Stimulated activated CD8-positive, alpha-beta memory T cell treated with anti-CD3 and anti-CD28 coated beads, Interleukin-2, amount 100 ng/mL, for 1 hour (primary cell): ENCODE results near the gene CCDC157.
"Not testable (repeated sequence)": the region's sequence is repeated elsewhere in the genome, so short reads cannot be mapped to it uniquely, and the experiment has no call there.

Source experiments
- DNase-seq, 2 donors: peaks; one replicate each; pipeline ENCODE4 v3.0.0-alpha.2; 2020; ENCODE audit warnings: low read depth in 2 of 2

The CCDC157 gene

DNA sequence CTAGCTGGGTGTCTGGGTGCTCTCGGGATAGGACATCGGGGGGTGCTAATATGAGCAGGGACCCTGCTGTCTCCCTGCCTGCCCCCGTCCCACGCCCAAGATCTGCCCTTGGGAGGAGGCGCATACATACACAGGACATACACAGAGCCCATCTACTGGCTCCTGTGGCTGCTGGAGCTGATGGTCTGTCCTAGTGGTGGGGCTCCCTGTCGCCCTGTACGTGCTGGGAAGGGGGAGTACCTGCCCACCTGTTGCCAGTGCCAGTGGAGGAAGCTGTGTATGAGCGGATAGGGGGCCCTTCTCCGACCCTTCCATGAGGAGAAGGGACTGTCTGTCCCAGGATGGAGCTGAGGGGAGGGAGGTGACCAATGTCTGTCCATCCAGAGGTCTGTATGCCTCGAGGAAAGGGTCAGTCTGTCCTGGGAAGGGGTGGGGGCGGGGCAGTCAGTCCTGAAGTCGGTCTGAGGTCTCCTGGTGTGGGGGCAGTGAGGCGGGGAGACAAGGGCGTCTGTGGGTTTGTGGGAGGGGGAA lies 31.0 kb upstream of the CCDC157 start:
- no peak for DNase-seq

DNA sequence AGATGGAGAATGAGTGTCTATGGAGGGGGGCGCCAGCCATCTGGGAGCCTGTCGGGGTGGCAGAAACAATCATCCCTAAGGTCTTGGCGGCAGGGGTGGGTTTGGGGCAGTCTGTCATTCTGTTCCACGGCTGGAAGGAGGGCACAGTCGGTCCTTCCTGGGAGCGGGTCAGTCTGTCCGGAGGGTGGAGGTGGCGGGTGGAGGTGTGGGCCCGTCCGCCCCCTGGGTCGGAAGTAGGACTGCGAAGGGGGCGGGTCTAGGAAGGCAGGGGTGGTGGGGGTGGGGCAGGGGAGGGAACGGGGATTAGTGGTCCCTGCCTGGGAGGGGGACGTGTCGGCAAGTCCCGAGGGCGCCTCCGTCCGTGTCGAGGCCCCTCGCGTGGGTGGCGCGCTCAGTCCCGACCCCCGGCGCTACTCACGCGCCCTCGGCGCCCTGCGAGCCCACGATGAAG lies 30.5 kb upstream of the CCDC157 start:
- no peak for DNase-seq

DNA sequence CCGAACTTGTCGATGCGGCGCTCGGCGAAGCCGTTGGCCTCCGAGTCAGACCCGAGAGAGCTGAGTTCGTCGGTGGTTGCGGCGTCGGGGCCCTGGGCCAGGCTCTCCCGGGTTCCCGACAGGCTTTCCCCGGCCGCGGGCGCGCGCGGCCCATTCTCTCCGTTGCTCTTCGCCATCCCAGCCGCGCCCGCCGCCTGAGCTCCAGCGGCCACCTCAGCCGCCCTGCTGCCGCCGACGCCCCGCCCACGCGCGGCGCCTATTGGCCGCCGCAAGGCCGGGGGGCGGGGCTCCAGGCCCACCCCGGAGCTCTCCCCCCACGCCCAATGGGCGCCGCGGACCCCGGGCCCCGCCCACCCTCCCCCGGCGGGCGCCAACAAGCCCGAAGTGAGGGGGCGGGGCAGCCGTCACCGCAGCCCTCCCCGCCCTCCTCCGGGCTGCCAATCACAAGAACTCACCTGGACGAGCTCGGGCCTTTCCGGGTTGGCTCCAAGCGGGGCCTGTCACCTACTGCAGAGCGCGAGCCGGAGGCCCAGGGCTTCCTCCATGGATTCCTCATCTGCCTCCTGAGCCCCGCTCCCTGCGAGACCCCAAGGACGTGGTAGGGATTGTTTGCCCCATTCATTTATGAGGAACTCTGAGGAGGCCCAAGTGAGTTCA lies 30.0 kb upstream of the CCDC157 start, which contains the start of gene TBC1D10A:
Gene TBC1D10A, minus strand, starts transcription at position 236 of the 657 bp plus-strand sequence. Its CDS starts 60 bp downstream, at position 176.
- peak; percentile 82 to 91 for DNase-seq

DNA sequence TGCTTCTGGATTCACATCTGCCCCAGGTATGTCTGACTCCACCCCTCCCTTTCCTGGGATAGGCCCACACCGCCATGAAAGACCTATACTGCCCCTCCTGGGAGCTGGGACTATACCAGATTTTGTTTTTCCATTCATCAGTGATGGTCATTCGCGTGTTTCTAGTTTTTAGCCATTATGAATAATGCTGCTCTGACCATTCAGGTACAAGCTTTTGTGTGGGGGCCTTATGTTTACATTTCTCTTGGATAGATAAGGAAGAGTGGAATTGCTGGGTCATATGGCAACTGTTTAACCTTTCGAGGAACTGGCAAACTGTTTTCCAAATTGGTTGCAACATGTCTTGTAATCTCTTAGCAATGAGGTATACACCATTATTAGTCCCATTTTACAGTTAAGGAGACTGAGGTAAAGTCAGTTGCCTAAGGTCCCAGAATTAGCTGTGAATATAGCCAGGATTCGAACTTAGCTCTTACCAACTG lies 28.9 kb upstream of the CCDC157 start:
- no peak for DNase-seq

DNA sequence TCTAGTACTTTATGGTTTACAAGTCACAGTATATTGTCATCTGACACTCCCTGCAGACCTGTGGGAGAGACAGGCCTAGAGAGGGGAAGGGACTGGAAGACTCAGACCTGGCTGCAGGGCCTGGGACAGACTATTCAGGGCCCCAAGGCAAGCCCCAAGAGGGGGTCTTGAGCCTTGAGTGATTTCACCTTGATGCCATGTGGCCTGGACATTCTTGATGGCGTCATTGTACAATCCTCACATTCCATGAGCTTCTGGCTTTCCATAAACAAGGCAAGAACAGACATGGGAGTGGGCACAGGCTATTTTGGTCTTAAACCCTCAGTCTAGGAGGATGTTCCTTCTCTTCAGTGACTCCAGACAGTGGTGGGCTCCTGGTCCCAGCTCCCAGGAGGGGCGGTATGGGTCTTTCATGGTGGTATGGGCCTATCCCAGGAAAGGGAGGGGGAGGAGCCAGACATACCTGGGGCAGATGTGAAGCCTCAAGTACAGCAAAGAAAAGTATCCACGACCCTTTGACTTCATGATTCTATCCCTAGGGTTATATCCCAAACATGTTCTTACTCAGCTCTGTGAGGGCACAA lies 28.2 kb upstream of the CCDC157 start:
- no peak for DNase-seq

DNA sequence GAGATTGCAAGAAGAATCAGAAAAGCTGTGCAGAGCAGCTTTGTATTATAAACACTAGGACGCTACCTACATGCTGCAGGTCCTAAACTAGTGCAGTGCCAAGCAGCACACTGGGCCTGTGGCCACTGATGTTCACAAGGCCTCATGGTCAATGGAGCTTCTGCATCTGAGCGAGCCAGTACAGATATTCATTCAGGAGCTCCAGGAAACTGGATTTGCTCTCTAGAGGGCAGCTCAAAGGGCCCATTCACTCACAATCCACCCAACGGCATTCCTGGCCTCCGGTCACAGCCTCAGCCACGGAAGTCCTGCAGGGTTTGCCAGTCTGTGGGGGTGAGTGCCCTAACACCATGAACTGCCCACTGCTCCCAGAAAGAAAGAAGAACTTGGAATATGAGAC lies 24.3 kb upstream of the CCDC157 start:
- no peak for DNase-seq

DNA sequence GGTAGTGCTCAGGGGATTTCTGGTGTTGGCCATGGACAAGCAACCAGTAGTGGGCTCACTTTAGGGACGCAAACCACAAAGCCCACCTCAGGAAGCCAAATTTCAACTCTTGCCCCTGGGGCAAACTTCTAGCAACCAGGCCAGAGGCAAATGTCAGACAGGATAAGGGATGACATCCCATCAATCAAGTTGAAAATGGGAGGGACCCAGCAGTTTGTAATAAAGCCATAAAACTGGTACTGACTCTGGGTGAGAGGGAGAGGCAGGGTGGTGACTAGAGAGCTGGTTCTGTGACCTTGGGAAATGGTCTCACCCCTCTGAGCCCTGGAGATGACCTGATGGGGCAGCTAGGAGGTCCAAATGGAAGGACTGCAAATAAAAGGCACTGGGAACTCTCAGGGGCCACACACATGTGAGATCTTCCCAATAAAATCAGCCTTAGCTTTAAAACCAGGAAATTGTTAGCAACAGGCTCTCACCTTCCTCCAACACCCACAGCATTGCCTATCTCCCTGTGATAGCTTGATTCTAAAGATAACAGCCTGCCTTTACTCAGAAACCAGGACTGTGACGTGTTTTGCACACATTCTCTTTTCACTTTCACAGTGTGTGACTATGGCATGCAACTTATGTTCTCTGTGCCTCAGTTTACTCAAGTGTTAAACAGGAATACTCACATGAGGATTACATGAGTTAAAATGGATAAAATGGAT lies 23.7 kb upstream of the CCDC157 start:
- DNase-seq, result no peak

DNA sequence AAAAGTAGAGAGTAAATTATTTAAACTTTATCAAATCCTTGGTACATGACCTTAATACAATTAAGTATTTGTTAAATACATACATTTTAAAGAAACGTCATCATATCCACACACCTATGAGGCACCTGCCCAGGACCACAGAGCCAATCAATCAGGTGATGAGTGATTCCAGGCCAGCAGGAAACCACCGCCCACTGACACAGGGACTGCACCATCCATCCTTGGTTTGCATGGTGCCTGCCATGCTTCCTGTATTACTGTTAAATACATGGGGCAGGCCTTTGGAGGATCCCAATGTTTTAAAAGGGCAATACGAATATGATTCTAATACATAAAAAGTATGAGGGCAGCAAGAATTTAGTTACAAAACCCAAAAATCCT lies 23.1 kb upstream of the CCDC157 start:
- DNase-seq, result no peak

DNA sequence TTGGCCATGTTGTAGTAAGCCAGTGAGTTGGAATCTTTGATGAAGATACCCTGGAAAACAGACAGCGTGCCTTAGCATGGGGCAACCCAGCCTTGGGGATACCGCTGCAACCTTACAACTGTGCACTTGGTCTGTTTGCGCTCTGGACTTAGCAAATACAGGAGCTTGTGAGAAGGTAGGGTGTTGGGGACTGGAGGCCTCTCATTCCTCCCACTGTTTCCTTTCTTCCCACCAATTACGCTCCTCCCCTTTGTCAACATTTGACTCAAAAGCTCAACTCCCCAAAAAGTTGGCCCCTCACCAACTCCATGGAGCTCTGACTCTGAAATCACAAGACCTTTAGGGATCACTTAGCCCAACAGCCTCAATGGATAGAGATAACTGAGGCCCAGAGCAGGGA lies 22.2 kb upstream of the CCDC157 start:
- DNase-seq, result no peak

DNA sequence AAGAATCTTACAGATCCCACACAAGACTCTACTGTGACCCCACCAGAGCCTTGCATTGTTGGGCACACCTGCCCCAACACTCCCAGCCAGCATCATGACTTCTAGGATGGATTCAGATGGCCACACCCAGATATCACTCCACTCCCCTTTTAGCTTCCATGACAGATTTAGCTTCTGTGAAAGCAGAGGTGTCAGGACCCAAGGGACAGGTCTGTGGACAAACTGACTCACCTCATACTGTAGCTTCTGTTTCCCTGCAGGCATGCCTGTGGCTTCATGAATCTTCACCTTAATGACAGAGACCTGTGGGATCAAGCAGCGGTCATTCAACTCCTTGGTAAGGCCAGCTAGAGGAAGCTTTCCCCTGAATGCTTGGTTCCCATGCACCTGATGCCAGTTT lies 21.6 kb upstream of the CCDC157 start:
- DNase-seq, result no peak

DNA sequence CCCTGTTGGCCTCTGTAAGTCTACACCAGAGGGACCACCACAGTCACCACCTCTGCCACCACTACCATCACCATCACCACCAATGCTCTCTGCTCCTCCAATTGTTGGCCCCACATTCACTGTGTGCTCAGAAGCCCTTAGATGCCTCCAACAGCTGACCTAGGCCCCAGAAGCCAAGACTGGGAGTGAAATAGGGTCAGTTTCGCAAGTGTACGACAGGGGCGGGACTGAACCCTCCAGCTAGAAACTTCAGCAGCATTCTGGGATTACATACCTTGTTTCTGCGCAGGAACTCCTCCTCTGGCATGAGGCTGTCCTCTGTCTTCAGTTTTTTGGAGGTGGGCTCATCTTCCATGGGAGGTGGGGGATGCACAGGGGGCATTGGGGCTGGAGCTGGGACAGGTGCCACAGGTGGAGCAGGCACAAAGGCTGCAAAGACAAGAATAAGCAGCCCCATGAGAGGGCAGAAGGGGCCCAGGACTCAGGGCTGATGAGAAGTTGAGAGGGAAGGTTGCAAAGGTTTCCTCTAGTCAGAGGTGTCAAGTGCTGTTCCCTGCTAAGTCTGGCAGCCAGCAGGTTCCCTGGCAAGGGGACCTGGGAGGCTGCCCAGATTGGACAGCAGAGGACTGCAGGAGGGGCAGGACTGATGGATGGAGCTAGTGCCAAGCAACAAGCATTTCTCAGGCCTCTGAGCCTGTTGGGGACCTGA lies 19.9 kb upstream of the CCDC157 start:
- no peak for DNase-seq

DNA sequence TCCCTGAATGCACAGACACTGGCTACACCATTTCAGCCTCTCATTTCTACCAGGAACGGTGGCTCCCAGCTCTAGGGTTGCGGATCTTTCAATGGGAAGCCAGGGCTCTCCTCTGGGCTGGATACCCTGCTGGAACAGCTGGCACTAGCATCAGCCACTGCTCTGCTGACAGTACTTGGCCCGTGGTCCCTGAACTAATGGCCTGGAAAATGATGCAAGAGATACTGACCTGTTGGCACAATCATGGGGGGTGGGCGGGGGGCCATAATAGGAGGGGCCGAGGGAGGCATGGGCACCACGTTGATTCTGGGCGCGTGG lies 19.4 kb upstream of the CCDC157 start:
- no peak for DNase-seq

DNA sequence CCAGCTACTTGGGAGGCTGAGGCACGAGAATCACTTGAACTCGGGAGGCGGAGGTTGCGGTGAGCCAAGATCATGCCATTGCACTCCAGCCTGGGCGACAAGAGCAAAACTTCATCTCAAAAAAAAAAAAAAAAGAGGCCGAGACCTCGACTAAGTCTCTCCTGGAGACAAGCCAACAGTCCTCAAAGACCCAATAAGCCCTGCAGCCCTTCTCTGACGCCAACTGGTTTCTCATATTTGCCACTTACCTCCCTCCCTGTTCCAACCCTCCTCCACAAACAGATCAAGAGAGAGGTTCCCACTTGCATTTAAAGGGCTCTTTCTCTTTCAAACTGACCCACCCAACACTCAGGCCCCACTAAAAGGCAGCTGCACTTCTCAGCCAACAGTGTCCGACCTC lies 18.5 kb upstream of the CCDC157 start:
- DNase-seq, result not testable (repeated sequence)

DNA sequence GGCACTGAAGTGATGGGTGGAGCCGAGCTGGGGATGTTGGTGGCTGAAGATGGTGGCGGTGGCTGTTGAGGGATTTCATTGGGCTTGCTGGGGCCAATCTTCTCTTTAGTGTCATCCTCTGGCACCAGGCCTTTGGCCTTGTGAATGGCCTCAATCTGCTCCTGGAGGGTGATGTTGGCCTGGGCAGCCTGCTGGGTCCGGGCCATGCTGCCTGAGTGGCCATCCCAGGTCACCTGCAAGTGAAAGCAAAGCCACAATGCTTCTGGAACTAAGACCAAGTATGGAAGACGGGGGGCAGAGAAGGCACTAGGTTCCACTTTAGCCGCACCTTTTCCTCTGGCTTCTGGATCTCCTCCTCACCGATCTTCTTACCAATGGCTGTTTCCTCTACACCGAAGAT lies 18.0 kb upstream of the CCDC157 start:
- DNase-seq, result no peak

DNA sequence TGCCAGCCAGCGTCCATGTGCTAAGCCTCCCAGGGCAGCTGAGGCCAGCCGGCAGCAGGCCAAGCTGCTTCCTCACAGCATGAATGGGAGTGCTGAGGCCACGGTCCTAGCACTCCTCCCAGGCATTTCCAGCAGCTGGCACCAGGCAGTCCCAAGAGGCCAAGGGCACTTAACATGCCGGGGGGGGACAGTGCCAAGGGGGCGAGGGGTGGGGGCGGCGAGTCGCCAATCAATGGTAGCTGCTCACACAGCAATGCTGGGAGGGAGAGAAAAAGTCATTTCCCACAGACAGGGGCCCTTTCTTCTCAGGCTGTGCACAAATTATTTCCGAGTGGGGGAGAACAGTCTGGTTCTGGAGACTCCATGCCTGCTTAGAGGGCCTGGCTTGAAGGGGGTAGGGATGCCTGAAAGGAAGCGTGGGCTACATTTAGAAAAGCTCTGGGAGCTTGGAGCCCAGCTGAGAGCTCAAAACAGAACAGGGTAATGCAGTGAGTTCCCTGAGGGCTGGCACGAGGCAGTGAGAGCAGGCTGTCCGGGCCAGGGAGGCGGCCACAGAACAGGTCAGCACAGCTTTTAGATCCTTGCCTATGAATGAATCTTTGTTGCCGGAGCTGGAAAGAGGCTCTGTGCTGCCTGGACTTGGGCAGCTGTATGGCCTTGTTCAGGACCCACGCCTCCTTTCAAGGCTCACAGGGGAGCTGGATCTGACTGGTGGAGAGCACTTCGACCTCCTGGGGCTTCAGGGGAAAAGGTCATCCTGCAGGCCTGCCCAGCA lies 15.7 kb upstream of the CCDC157 start:
- no peak for DNase-seq

DNA sequence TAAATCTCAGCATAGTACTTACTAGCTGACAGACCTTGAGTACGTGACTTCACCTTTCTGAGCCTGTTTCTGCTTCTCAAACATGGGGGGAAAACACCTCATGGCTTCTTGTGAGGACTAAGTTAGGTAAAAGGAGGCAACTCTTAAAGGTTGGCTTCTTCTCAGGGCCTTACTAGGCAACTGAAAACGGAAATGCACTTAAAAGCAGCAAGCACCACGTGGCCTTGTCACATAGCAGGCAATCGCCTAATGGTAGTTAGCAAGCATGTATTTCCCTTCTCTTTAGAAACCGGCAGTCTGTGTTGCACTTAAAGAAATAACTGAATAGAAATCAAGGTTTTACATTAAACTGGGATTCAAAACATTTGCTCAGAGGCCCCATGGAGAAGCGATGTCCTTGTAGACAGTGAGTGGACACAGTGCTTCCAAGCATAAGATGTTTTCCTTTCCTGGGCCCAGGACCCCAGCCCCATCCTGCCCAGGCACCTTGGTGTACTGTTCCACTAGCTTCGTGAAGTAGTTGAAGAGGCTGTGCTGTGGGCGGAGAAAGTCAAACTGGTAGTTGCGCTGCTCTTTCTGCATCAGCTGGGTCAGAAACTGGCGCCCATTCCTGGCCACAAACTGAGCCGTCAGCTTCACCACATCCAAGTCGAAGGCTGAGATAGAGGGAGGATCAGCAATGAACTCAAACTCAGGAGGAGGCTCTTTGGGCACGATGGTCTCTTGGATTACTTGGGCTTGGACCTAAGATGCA lies 12.2 kb upstream of the CCDC157 start:
- no peak for DNase-seq

DNA sequence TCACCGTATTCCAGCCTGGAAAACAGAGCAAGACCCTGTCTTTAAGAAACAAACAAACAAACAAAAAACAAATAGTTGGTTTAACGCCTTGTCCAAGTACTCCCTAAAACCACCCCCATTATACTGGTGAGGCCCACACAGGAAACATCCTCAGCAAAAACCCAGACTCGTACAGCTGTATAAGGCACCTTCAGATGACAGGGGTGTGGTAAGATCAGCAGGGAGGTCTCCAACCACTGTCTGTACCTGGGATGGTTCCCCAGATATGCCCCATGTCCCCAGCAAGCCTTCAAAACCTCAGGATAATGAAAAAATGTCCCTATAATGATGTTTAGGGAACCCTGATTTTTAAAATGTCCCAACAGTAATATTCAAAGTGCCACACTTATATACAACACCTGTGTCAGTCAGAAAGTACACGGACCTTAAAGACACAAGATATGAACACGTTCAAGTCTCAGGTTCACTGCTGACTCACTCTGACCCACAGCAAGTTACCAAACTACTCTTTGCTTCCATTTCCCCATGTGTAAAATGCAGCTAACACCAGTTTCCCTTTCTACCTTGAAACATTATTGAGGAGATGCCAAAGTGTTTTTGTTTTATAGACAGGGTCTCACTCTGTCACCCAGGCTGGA lies 9.4 kb upstream of the CCDC157 start:
- no peak for DNase-seq

DNA sequence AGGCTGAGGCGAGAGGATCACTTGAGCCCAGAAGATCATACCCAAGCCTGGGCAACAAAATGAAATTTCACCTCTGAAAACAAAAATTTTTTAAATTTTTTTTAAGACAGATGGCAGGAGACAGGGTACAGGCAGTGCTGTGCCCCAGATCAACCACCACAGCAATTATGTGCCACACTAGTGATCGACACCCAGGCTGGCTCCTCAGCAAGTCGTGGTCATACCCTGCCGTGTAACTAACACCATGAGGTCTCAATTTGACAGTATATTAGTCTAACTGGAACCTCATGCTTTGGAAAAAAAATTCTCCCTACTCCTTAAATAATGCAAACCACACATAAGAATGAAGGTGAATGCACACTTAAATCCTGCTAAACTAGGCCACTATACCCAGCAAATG lies 8.4 kb upstream of the CCDC157 start:
- no peak for DNase-seq

DNA sequence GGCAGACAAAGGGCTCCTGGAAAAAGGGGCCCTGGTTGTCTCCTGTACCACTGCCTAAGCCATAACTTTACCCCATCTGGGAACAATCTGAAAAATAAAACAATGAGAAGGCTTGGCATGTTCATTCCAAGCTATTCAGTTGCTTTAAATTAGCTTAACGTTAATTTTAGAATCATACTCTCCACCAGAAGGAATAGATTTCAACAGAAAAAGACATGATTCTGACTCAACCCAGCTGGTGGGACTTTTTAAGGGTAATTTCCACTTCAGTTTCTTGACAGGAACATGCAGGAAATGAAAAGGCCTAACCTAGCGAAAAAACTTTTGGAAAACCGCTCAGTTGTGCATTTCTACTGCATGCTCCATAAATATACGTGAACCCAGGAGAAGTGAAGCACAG lies 8.0 kb upstream of the CCDC157 start:
- no peak for DNase-seq

DNA sequence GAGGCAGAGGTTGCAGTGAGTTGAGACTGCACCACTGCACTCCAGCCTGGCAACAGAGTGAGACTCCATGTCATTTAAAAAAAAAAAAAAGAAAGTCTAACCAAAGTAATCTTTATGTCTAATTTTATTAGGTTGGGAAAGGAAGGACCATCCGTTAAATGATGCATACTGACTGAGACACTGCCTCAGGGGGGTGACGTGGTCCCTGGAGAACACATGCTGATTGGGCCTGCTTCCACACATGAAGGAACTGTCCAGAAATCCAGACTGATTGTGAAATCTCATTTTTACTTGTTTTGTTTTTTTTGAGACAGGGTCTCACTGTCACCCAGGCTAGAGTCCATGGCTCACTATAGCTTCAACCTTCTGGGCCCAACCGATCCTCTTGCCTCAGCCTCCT lies 5.6 kb upstream of the CCDC157 start:
- no peak for DNase-seq
